ENCODE results near the gene GGT6. TPM values are rescaled to one million over a fixed set of nuclear protein-coding genes. Genes with fewer than 3 reads are reported as not detected.
A peak's percentile ranks its signal among the peaks of the same experiment; 100 is the strongest.

Gene GGT6
- total and polyA plus RNA-seq, 8 donors, result 20.7 to 36.1 (median 32.9) TPM

DNA sequence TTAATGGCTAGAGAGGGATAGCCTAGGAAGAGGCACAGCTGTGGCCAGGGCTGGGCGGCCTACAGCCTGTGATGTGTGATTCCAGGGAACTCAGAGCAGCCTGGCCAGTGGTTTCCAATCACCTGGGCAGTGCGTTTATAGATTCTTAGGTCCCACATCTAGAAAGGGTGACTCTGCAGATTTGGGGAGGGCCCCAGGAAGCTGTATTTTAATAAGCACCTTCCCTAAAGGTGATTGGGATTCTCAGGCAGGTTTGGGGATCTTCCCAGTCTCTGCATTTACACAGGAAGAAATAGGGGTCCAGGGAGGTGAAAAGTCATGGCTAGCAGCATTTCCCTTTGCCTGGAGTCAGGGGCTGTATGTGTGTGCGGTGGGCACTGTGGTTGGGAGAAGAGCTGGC is 52.2 kb downstream of the GGT6 start:
- intact Hi-C loops (cut with DNase I), result loop anchor here in 1 of 3 donors (10.0 kb wide), 1 partner anchor 73 kb away; the partner anchor contains the start of gene SPNS3
- TF ChIP-seq, protein P1, sequence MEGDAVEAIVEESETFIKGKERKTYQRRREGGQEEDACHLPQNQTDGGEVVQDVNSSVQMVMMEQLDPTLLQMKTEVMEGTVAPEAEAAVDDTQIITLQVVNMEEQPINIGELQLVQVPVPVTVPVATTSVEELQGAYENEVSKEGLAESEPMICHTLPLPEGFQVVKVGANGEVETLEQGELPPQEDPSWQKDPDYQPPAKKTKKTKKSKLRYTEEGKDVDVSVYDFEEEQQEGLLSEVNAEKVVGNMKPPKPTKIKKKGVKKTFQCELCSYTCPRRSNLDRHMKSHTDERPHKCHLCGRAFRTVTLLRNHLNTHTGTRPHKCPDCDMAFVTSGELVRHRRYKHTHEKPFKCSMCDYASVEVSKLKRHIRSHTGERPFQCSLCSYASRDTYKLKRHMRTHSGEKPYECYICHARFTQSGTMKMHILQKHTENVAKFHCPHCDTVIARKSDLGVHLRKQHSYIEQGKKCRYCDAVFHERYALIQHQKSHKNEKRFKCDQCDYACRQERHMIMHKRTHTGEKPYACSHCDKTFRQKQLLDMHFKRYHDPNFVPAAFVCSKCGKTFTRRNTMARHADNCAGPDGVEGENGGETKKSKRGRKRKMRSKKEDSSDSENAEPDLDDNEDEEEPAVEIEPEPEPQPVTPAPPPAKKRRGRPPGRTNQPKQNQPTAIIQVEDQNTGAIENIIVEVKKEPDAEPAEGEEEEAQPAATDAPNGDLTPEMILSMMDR (IDR thresholded peaks at IDR 0.05), result no peak
- H3K27me3 ChIP-seq, result no peaks in the 10 kb centered on the region
- no peaks in the 10 kb centered on the region for H3K36me3 ChIP-seq
- no peak for ATAC-seq
- no peak for DNase-seq
- no peaks in the 10 kb centered on the region for H3K9me3 ChIP-seq
- H3K4me3 ChIP-seq, result no peak overlapping the region
- FAIRE-seq, result no peak
- H3K4me1 ChIP-seq, result peaks cover 2 to 8% (median 2%) of the 10 kb centered on the region in 3 donors
- H3K27ac ChIP-seq, result peak overlapping the region in 2 of 4 donors; percentile 23 to 88
- WGBS, 2 donors, result 90% methylated on average over 3 of the region's 3 CpGs

GRCh38 chr17:4507361-4508111 is 52.8 kb downstream of the GGT6 start:
- Histone ChIP-seq H3K27ac (peak overlapping the region in 2 of 4 donors; percentile 23 to 88), H3K9me3 (no peaks in the 10 kb centered on the region), H3K36me3 (no peaks in the 10 kb centered on the region), H3K27me3 (no peaks in the 10 kb centered on the region), H3K4me1 (peaks cover 0 to 13% (median 0%) of the 10 kb centered on the region in 3 donors), H3K4me3 (no peak overlapping the region)
- FAIRE-seq (no peak), ATAC-seq (no peak), DNase-seq (no peak)
- TF ChIP-seq, protein P1 (IDR thresholded peaks at IDR 0.05), result no peak
- intact Hi-C loops (cut with DNase I), result loop anchor here in 1 of 3 donors (10.0 kb wide), 1 partner anchor 73 kb away; the partner anchor contains the start of gene SPNS3
- 84 to 87% methylated on average over 8 of the region's 8 CpGs for WGBS, 2 donors

Other genes with a start within 250 kb of the GGT6 start
- gene UBE2G1, start 193.9 kb downstream of the GGT6 start, total RNA-seq, result 10 to 100 TPM; 19.7 to 29.3 (median 23.7) TPM
- 1 to 10 TPM; 4.3 to 8.1 TPM for gene UBE2G1, start 193.9 kb downstream of the GGT6 start, polyA plus RNA-seq
- gene SPNS3, start 126.6 kb downstream of the GGT6 start, total RNA-seq, result under 1 TPM; 0.08 to 0.89 (median 0.44) TPM
- under 1 TPM; 0.84 to 0.96 TPM for gene SPNS3, start 126.6 kb downstream of the GGT6 start, polyA plus RNA-seq
- 10 to 100 TPM in 5 of 6 donors, 1 to 10 TPM in 1; 7.6 to 27.5 (median 17.2) TPM for gene SPNS2, start 61.7 kb downstream of the GGT6 start, total RNA-seq
- gene SPNS2, start 61.7 kb downstream of the GGT6 start, polyA plus RNA-seq, result 10 to 100 TPM; 43.7 to 51.7 TPM
- 10 to 100 TPM; 21.8 to 41.8 (median 30.6) TPM for gene MYBBP1A, start 5.2 kb downstream of the GGT6 start, total RNA-seq
- 10 to 100 TPM; 73.1 to 93.1 TPM for gene MYBBP1A, start 5.2 kb downstream of the GGT6 start, polyA plus RNA-seq
- under 1 TPM in 4 of 6 donors, not detected in 2; 0.09 to 0.59 (median 0.18) TPM for gene SMTNL2, start 24.0 kb upstream of the GGT6 start, total RNA-seq
- gene SMTNL2, start 24.0 kb upstream of the GGT6 start, polyA plus RNA-seq, result under 1 TPM; 0.27 to 0.42 TPM
- gene ALOX15, start 81.1 kb upstream of the GGT6 start, total RNA-seq, result not detected
- 1 to 10 TPM in 1 of 2 donors, not detected in 1; 1.1 TPM for gene ALOX15, start 81.1 kb upstream of the GGT6 start, polyA plus RNA-seq
- gene PELP1, start 143.6 kb upstream of the GGT6 start, total RNA-seq, result 10 to 100 TPM; 15.9 to 31.2 (median 21.5) TPM
- 10 to 100 TPM; 34.6 to 38.0 TPM for gene PELP1, start 143.6 kb upstream of the GGT6 start, polyA plus RNA-seq
- gene ARRB2, start 150.1 kb upstream of the GGT6 start, total RNA-seq, result 10 to 100 TPM; 11.2 to 49.6 (median 15.1) TPM
- 10 to 100 TPM; 21.3 to 22.2 TPM for gene ARRB2, start 150.1 kb upstream of the GGT6 start, polyA plus RNA-seq
- gene MED11, start 170.9 kb upstream of the GGT6 start, total RNA-seq, result 10 to 100 TPM in 4 of 6 donors, 1 to 10 TPM in 2; 8.6 to 11.6 (median 10.7) TPM
- 10 to 100 TPM; 26.0 to 31.1 TPM for gene MED11, start 170.9 kb upstream of the GGT6 start, polyA plus RNA-seq
- 1 to 10 TPM in 2 of 6 donors, under 1 TPM in 4; 0.39 to 3.2 (median 0.69) TPM for gene ZMYND15, start 179.3 kb upstream of the GGT6 start, total RNA-seq
- gene ZMYND15, start 179.3 kb upstream of the GGT6 start, polyA plus RNA-seq, result 1 to 10 TPM; 1.6 to 3.0 TPM
- 10 to 100 TPM in 3 of 6 donors, 1 to 10 TPM in 3; 7.6 to 55.6 (median 10.0) TPM for gene CXCL16, start 179.4 kb upstream of the GGT6 start, total RNA-seq
- 10 to 100 TPM in 1 of 2 donors, 1 to 10 TPM in 1; 7.9 to 12.9 TPM for gene CXCL16, start 179.4 kb upstream of the GGT6 start, polyA plus RNA-seq
- gene TM4SF5, start 211.3 kb upstream of the GGT6 start, total RNA-seq, result 1 to 10 TPM in 1 of 6 donors, under 1 TPM in 3, not detected in 2; 0.31 to 1.2 (median 0.61) TPM
- under 1 TPM; 0.46 to 0.77 TPM for gene TM4SF5, start 211.3 kb upstream of the GGT6 start, polyA plus RNA-seq
- gene VMO1, start 225.8 kb upstream of the GGT6 start, total RNA-seq, result 1 to 10 TPM in 3 of 6 donors, under 1 TPM in 2, not detected in 1; 0.28 to 2.2 (median 1.2) TPM
- gene VMO1, start 225.8 kb upstream of the GGT6 start, polyA plus RNA-seq, result 1 to 10 TPM in 1 of 2 donors, under 1 TPM in 1; 0.87 to 1.6 TPM
- gene GLTPD2, start 228.4 kb upstream of the GGT6 start, total RNA-seq, result under 1 TPM in 1 of 6 donors, not detected in 5; 0.39 TPM
- under 1 TPM in 1 of 2 donors, not detected in 1; 0.23 TPM for gene GLTPD2, start 228.4 kb upstream of the GGT6 start, polyA plus RNA-seq
- gene PSMB6, start 235.6 kb upstream of the GGT6 start, total RNA-seq, result 10 to 100 TPM; 31.3 to 55.4 (median 46.1) TPM
- 100 to 1,000 TPM in 1 of 2 donors, 10 to 100 TPM in 1; 53.1 to 103 TPM for gene PSMB6, start 235.6 kb upstream of the GGT6 start, polyA plus RNA-seq
- 10 to 100 TPM; 11.7 to 26.1 (median 17.9) TPM for gene PLD2, start 246.6 kb upstream of the GGT6 start, total RNA-seq
- gene PLD2, start 246.6 kb upstream of the GGT6 start, polyA plus RNA-seq, result 10 to 100 TPM; 24.5 to 25.8 TPM

Data from pancreas (tissue), 10 donors.